T47D (cell line): ENCODE data around the gene SLC9A2.

ENCODE experiments used
- DNase-seq, 2 experiments: peaks; one replicate each; pipeline versions ENCODE4 v3.0.0 to v3.0.0-alpha.2; 2011 to 2012; ENCODE audit warnings: low read depth in 1 of 2, low spot score in 1 of 2
- JUND ChIP-seq: IDR thresholded peaks from 2 replicates; pipeline ENCODE4 v1.6.1; 2012; ENCODE audit warnings: low read depth
- in situ Hi-C: cut with HindIII; loops from 2 replicates; pipeline ENCODE4 v1.10.0; 2016; ENCODE audit warnings: low sequenced_read_pairs, low pct_unique_long_range_greater_than_20kb

The SLC9A2 gene

GRCh38 chr2:102667072-102667471 lies 47.7 kb downstream of the SLC9A2 start:
- no peak for DNase-seq
- TF ChIP-seq JUND, result no peak
- in situ Hi-C loops, result no loop called here

- in situ Hi-C loops, result no loop called here
- DNase-seq, result no peak
- no peak for TF ChIP-seq JUND
Observed at GRCh38 chr2:102668171-102668570, 48.8 kb downstream of the SLC9A2 start.

GRCh38 chr2:102669401-102669800 lies 50.0 kb downstream of the SLC9A2 start:
- no peak for DNase-seq
- no peak for TF ChIP-seq JUND
- in situ Hi-C loops, result no loop called here

- in situ Hi-C loops, result no loop called here
- DNase-seq, result no peak
Observed at GRCh38 chr2:102672107-102672776, 52.9 kb downstream of the SLC9A2 start.

GRCh38 chr2:102674370-102674769 lies 55.0 kb downstream of the SLC9A2 start:
- no peak for DNase-seq

More at GRCh38 chr2:102672107-102672776, 52.9 kb downstream of the SLC9A2 start:
- TF ChIP-seq JUND, result no peak

GRCh38 chr2:102674836-102675235 lies 55.5 kb downstream of the SLC9A2 start:
- no peak for DNase-seq
- no peak for TF ChIP-seq JUND
- in situ Hi-C loops, result no loop called here

More at GRCh38 chr2:102674370-102674769, 55.0 kb downstream of the SLC9A2 start:
- no peak for TF ChIP-seq JUND
- in situ Hi-C loops, result no loop called here

- in situ Hi-C loops, result no loop called here
- DNase-seq, result no peak
- TF ChIP-seq JUND, result no peak
Observed at GRCh38 chr2:102677244-102678215, 58.2 kb downstream of the SLC9A2 start.

- in situ Hi-C loops, result no loop called here
- no peak for TF ChIP-seq JUND
Observed at GRCh38 chr2:102678442-102678841, 59.1 kb downstream of the SLC9A2 start.

GRCh38 chr2:102686479-102687439 lies 67.4 kb downstream of the SLC9A2 start:
- no peak for DNase-seq
- in situ Hi-C loops, result no loop called here
- no peak for TF ChIP-seq JUND

More at GRCh38 chr2:102678442-102678841, 59.1 kb downstream of the SLC9A2 start:
- no peak for DNase-seq

- in situ Hi-C loops, result no loop called here
- DNase-seq, result no peak
- TF ChIP-seq JUND, result no peak
Observed at GRCh38 chr2:102690012-102690411, 70.7 kb downstream of the SLC9A2 start.

GRCh38 chr2:102696463-102696862 lies 77.1 kb downstream of the SLC9A2 start:
- no peak for TF ChIP-seq JUND
- in situ Hi-C loops, result no loop called here
- DNase-seq, result no peak
